Esophagus muscularis mucosa (tissue), 3 donors: ENCODE results near the gene TNFSF8.

ENCODE experiments used
- CTCF ChIP-seq, 3 experiments: fragments of 200-600 bp in 2 of 3; fragments of 450-650 bp in 1 of 3; sonication (generic) in 2 of 3; IDR thresholded peaks; one replicate each; pipeline ENCODE4 v1.5.1; 2017 to 2019; ENCODE audit warnings: antibody characterized with exemption in 3 of 3, mild to moderate bottlenecking in 2 of 3, moderate library complexity in 1 of 3
- POLR2AphosphoS5 ChIP-seq, 2 donors: sonication (generic); formaldehyde crosslinking; IDR thresholded peaks; one replicate each; pipeline ENCODE4 v1.6.1; 2017; ENCODE audit warnings: antibody characterized with exemption in 2 of 2

- TF ChIP-seq POLR2AphosphoS5 (IDR thresholded peaks at IDR 0.05) (no peak), CTCF (IDR thresholded peaks at IDR 0.05) (no peak)
Observed at GRCh38 chr9:114864471-114864870, 65.9 kb downstream of the TNFSF8 start.
